Activated CD4-positive, alpha-beta T cell treated with anti-CD3 and anti-CD28 coated beads for 1 hour (primary cell): ENCODE results near the gene PDLIM3.
"Not testable (repeated sequence)": the region's sequence is repeated elsewhere in the genome, so short reads cannot be mapped to it uniquely, and the experiment has no call there.

Experiments used
- DNase-seq: peaks from one replicate; pipeline ENCODE4 v3.0.0-alpha.2; 2020

The PDLIM3 gene

GRCh38 chr4:185534866-185535611 lies at the start of gene PDLIM3:
Gene PDLIM3, minus strand, starts transcription at chr4:185535507. Its CDS starts 73 bp downstream, at chr4:185535434.
- DNase-seq: no peak

DNA sequence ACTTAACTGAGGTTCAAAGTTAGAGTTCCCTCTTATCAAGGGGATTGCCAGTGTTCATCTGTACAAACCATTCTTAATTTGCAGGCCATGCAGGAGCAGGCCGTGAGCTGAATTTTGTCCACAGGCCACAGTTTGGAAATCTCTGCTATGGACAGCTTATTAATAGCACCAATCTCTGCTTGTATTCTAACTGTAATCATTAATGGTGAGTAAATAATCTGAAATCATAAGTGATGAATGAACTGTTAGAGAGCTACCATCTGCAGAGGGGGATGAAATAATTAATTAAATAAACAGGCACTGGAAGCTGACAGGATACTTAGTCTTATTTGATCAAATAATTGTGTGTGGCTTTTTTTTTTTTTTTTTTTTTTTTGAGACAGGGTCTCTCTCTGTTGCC lies 48.5 kb upstream of the PDLIM3 start:
- no peak for DNase-seq

GRCh38 chr4:185582651-185583400 lies 47.5 kb upstream of the PDLIM3 start:
- no peak for DNase-seq

DNA sequence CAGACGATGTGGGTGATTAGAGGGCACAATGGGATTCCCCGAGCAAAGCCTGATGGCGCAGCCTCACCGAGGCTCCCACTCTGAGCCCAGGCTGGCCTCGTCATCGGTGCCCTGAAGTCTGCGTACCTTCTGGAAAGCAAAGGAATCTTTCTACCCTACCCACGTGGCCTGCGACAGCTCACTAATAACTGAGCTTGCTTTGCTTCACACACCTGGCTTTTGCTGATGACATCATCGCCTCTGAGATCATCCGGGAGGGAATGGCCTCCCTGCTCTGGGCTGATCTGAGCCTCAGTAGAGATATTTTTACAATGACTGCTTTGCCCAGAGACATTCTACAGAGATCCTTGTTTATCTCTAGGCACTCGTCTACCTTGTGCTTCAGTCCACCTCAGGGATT lies 45.4 kb upstream of the PDLIM3 start:
- no peak for DNase-seq

DNA sequence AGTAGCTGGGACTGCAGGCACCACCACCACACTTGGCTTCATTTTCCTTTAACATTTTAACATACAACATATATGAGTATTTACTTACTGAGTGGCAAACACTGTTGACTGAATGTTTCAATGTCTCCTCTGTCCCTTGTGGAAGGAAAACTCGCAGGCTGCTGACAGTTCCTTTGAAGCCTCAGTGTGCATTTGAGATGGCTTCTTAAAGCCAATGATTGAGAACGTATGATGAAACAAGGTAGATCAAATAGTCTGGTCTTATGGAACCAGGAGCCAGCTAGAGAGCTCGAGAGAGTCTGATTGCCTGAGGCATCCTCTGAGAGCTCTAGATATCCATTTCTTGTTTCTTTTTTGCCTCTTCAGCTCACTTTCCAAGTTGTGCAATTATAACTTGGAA lies 43.0 kb upstream of the PDLIM3 start:
- no peak for DNase-seq

GRCh38 chr4:185576962-185577950 lies 41.9 kb upstream of the PDLIM3 start:
- no peak for DNase-seq

GRCh38 chr4:185576314-185576961 lies 41.1 kb upstream of the PDLIM3 start:
- no peak for DNase-seq

GRCh38 chr4:185573651-185574199 lies 38.4 kb upstream of the PDLIM3 start:
- no peak for DNase-seq

GRCh38 chr4:185570727-185571126 lies 35.4 kb upstream of the PDLIM3 start:
- no peak for DNase-seq

DNA sequence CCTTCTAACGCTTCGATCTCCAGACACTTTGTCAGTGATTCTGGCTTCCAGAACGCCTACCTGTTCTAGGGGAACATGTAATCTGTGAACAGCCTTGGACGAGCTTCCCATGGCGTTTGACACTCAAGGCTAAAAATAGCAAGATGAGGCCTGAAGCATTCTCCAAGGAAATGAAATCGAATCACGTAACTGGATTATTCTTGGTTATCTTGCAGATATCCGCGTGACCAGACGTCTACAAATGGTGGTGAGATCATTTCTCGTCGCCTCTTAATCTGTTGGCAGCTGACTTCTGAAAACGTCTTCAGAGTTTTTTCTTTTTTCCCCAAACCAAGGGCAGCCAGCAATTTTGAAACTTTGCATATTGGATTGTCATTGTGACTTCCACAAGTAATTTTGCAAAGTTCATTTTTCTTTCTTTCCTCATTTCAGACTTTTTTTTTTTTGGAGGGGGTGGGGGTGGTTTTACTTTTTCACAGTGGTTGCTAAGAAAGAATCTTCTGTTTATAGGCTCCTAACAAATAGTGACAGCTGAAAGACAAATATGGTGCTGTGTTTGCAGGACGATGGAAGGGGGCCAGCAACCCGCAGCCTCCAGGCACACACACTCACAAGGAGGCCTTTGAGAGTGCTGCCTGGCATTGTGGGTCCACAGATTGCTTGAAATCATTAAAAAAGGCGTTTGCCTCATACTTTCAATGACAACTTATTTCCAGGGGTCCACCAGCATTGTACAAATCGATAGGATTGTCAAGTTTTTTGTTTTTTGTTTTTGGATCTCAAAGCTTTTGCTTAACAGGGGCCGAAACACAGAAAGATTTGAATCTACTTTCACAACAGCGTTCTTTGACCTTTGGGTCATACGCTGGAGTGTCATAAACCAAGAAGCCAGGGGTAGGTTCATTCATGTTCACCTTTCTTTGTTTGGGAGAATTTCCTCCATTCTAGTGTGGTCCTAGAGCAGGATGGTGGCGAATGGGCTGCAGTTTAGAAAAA lies 32.4 kb upstream of the PDLIM3 start:
- no peak for DNase-seq

DNA sequence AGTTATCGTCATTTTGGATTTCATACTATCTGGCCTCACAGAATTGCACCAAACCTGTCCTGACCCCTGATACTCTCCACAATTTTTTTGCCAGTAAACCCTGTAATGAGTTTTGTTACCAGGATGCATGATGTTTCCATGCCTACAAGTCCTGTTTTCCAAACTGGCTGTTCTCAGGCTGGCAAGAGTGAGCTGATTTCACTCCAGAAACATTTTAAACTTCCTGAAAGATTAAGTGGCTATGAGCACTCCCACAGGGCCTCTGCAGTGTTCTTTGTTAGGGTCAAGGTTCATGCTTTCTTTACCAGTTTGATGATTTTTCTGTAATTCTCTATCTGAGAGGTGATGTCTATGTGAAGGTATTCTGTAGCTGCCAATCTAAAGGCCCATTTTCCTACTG lies 31.7 kb upstream of the PDLIM3 start:
- no peak for DNase-seq

DNA sequence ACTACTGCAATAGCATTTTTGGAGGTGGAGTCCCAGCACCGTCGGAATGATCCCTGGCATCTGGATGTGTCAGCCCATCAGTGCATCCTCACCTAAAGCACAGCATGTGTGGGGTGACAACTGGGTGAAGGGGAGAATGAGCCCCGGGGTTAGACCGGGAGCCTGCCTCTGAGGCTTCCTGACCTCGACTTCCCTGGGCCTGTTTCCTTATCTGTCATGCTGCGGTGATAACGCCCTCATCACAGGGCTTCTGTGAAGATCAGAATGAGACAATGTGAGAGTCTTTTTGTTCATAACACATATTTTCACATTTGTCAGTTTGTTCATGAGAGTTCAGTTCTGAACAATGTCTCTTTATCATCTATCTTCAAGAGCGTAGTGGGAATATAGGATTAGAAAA lies 31.1 kb upstream of the PDLIM3 start:
- DNase-seq: no peak

DNA sequence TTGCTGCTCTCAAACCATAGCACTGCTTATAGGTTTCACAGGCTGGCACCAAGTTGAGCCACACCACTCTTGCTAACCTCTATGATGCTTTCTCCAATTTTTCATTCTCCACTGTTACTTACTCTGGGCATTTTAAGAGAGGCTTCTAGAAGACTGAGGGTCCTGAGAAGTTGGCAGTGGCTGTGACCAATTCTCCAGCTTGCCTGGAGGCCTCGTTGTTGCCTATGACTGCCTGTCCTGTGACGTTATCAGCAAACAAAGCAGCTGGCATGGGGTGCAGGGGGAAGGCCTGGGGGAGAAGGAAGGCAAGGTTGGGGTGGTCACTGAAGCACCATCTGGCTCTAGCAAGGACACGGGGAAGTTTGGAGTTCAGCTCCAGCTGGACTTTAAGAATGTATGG lies 30.4 kb upstream of the PDLIM3 start:
- DNase-seq: no peak

GRCh38 chr4:185564349-185564748 lies 29.0 kb upstream of the PDLIM3 start:
- no peak for DNase-seq

- DNase-seq: no peak
Measured at GRCh38 chr4:185562531-185562930, 27.2 kb upstream of the PDLIM3 start.

DNA sequence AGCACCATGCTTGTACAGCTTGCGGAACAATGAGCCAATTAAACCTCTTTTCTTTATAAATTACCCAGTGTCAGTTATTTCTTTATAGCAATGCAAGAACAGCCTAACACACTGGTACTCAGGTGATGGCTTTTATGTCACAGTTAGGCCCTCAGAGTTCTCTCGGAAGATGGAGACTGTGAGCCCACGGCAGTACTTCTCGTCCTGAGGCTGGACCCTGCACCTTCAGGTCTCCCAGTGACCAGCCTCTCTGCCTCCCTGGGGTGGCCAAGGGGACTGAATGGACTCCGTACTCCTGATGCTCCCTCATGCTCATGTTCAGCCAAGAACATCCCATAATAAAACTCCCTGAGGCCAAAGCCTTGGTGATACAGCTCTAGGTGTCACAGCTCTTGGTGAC lies 25.0 kb upstream of the PDLIM3 start:
- no peak for DNase-seq

- DNase-seq: no peak
Measured at GRCh38 chr4:185559915-185560281, 24.6 kb upstream of the PDLIM3 start.

DNA sequence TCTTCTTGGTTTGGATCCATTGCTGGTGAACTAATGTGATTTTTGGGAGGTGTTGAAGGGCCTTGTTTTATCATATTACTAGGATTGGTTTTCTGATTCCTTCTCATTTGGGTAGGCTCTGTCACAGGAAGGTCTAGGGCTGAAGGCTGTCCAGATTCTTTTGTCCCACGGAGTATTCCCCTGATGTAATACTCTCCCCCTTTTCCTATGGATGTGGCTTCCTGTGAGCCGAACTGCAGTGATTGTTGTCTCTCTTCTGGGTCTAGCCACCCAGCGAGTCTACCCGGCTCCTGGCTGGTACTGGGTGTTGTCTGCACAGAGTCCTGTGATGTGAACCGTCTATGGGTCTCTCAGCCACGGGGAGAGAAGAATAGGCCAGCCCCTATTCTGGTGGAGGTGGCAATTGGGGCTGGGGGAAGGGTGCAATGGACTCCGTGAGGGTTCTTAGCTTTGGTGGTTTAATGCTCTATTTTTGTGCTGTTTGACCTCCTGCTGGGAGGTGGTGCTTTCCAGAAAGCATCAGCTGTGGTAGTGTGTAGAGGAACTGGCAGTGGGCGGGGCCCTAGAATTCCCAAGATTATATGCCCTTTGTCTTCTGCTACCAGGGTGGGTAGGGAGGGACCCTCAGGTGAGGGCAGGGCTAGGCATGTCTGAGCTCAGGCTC lies 24.1 kb upstream of the PDLIM3 start:
- not testable (repeated sequence) for DNase-seq

DNA sequence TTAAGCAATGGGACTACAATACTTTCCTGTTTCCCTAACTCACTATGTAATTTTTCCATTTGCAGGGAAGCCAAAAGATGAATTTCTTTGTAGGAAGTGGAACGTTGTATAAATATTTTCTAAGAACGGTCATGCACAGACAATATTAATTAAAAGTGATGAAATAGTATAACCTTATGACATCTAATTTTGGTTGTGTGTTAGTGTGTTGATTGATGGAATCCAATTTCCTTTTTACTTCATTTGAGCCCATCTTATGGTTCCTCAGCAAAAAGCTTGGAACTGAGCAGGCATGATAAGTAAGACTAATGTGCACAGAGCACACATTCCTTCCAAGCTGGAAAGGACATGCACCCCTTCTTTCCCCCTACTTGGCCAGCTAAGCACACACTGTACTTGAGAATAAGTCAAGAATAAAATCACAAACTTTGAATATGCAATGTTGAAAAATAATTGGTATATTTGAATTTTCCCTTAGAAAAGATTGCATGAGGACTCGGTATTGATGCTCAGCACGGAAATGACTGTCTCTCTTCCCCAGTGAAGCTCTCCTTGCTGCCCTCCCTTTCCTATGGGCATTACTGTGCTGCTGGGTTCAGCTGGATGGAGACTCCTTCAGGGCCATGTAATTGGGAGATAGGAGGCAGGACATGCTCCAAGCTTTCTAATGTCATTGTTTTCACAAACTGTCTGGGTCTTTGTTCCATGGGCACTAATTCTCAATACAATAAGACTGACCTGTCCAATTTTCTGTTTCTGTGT lies 19.2 kb upstream of the PDLIM3 start:
- no peak for DNase-seq

DNA sequence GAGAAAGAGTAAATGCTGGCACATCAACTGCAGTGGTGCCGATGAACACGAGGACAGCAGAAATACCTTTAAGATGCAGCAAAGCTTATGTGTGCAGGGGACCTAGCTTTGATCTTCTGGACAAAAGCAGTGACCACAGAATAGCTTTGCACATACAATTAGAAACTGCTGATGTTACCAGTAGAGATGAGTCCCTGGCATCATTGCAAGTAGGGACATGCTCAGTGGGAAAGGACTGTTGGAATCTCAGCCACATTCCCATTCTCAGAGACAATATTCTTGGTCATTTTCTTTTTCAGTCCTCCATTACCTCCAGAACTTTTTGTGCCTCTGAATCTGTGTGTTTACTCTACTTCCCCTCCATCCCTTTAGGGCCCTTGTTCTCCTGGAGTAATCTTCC lies 16.9 kb upstream of the PDLIM3 start:
- no peak for DNase-seq
